Upper lobe of left lung (tissue), 4 donors: ENCODE data around the gene IL22RA1.

Source experiments
- CTCF ChIP-seq, 6 experiments: fragments of 450-650 bp in 4 of 6; fragments of 200-600 bp in 2 of 6; sonication (generic) in 2 of 6; IDR thresholded peaks; one replicate each; pipeline ENCODE4 v1.5.1; 2016 to 2019; ENCODE audit warnings: antibody characterized with exemption in 6 of 6
- EP300 ChIP-seq, 4 donors: sonication (generic); formaldehyde crosslinking; IDR thresholded peaks; one replicate each; pipeline ENCODE4 v1.5.1; 2017; ENCODE audit warnings: antibody characterized with exemption in 4 of 4, control low read depth in 2 of 4
- POLR2A ChIP-seq, 4 donors: fragments of 450-650 bp; IDR thresholded peaks; one replicate each; pipeline ENCODE4 v1.5.1; 2016 to 2017; ENCODE audit warnings: antibody characterized with exemption in 4 of 4, mild to moderate bottlenecking in 2 of 4
- POLR2AphosphoS5 ChIP-seq, 2 donors: sonication (generic); formaldehyde crosslinking; IDR thresholded peaks; one replicate each; pipeline ENCODE4 v1.5.1; 2017; ENCODE audit warnings: antibody characterized with exemption in 2 of 2

GRCh38 chr1:24095140-24095859 lies 47.6 kb downstream of the IL22RA1 start:
- TF ChIP-seq CTCF (IDR thresholded peaks at IDR 0.05) (no peak), POLR2A (IDR thresholded peaks at IDR 0.05) (no peak), EP300 (IDR thresholded peaks at IDR 0.05) (no peak), POLR2AphosphoS5 (IDR thresholded peaks at IDR 0.05) (no peak)
